A673 (cell line): Measurements from ENCODE around the gene DRC7. TPM values are rescaled to one million over a fixed set of nuclear protein-coding genes. Genes with fewer than 3 reads are reported as not detected.

Experiments
- BruUV-seq: library from RNA; stranded (reverse); fragments of 400-500 nt; replicated peaks from 2 replicates; lab custom pipeline; 2021; lab: Mats Ljungman, UMichigan
- CTCF ChIA-PET: fragments of 300-600 bp; sonication (Branson Sonifier 250); formaldehyde crosslinking; loops from one replicate; lab custom pipeline; 2022; ENCODE audit warnings: antibody characterized with exemption; lab: Charles Lee
- POLR2A ChIA-PET: fragments of 300-600 bp; sonication (Branson Sonifier 250); formaldehyde crosslinking; loops from one replicate; lab custom pipeline; 2022; ENCODE audit warnings: antibody characterized with exemption; ENCODE audit not compliant: low non-redundant PET; lab: Charles Lee
- DNase-seq: peaks from one replicate; pipeline ENCODE4 v3.0.0-alpha.2; 2015; ENCODE audit warnings: low spot score
- H3K27ac ChIP-seq: fragments of 200-600 bp; sonication (generic); 2 replicates; pipeline ENCODE4 v1.5.1; 2016; ENCODE audit warnings: mixed run types, low read depth, mild to moderate bottlenecking, mixed read lengths, antibody characterized with exemption, low read length; ENCODE audit not compliant: poor library complexity, severe bottlenecking
- H3K27me3 ChIP-seq: fragments of 200-600 bp; sonication (generic); replicated peaks from 2 replicates; pipeline ENCODE4 v1.6.1; 2017; ENCODE audit warnings: mixed run types, low read depth, mild to moderate bottlenecking, mixed read lengths, antibody characterized with exemption, low read length; ENCODE audit not compliant: insufficient read depth, poor library complexity
- H3K36me3 ChIP-seq: fragments of 200-600 bp; sonication (generic); 2 replicates; pipeline ENCODE4 v1.6.1; 2016; ENCODE audit warnings: mixed run types, mild to moderate bottlenecking, mixed read lengths, antibody characterized with exemption, low read length; ENCODE audit not compliant: insufficient read depth, poor library complexity, severe bottlenecking
- H3K4me1 ChIP-seq: fragments of 200-600 bp; sonication (generic); 2 replicates; pipeline ENCODE4 v1.6.1; 2017; ENCODE audit warnings: mixed run types, mild to moderate bottlenecking, mixed read lengths, antibody characterized with exemption, low read length; ENCODE audit not compliant: insufficient read depth, poor library complexity, severe bottlenecking
- H3K4me3 ChIP-seq: fragments of 200-600 bp; sonication (generic); 2 replicates; pipeline ENCODE4 v1.5.1; 2016; ENCODE audit warnings: low read depth, mixed run types, mild to moderate bottlenecking, mixed read lengths, low read length; ENCODE audit not compliant: poor library complexity, severe bottlenecking
- H3K9me3 ChIP-seq: fragments of 200-600 bp; sonication (generic); 2 replicates; pipeline ENCODE4 v1.6.1; 2016; ENCODE audit warnings: mixed run types, low read depth, mild to moderate bottlenecking, mixed read lengths, antibody characterized with exemption, low read length; ENCODE audit not compliant: poor library complexity, severe bottlenecking
- CTCF ChIP-seq: fragments of 300-800, 200-600 bp; sonication (generic); conservative IDR thresholded peaks from 2 replicates; pipeline ENCODE4 v1.5.1; 2017; ENCODE audit warnings: low read depth, mild to moderate bottlenecking, antibody characterized with exemption, low read length, moderate library complexity, mixed read lengths
- EZH2 ChIP-seq: fragments of 200-600 bp; sonication (generic); IDR thresholded peaks from 2 replicates; pipeline ENCODE4 v1.6.1; 2017; ENCODE audit warnings: borderline replicate concordance, low read depth, mild to moderate bottlenecking, mixed read lengths, antibody characterized with exemption, low read length; ENCODE audit not compliant: poor library complexity, severe bottlenecking
- intact Hi-C: fragments of 100-400 bp; cut with micrococcal nuclease; formaldehyde crosslinking; loops from one replicate; pipeline ENCODE4 v1.10.0; 2022; ENCODE audit not compliant: unreplicated experiment
- total RNA-seq: library from RNA; stranded (reverse); gene quantifications from 2 replicates; pipeline ENCODE4 v1.2.3, GENCODE V29; 2021

Gene DRC7
- total RNA-seq, 1 experiment from 2014 or later: not detected

DNA sequence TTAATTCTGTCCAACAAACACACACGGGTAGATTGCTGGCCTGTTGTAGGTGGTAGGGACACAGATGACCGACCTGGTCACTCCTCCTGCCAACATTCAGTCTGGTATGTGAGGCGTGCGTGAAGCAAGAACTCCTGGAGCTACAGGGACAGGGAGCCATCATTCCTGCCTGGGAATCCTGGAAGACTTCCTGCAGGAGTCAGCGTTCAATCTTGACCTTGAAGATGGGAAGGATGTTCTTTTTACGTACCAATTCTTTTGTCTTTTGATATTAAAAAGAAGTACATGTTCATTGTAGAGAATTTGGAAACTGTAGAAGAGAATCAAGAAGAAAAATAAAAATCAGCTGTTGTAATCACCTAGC lies 30.0 kb upstream of the DRC7 start:
- TF ChIP-seq CTCF (no peak), EZH2 (no peak)
- H3K4me3 ChIP-seq: no peak overlapping the region
- ChIA-PET POLR2A (no interaction called here), CTCF (no interaction called here)
- intact Hi-C loops: no loop called here
- BruUV-seq: no TSS peak
- H3K27ac ChIP-seq: no peak overlapping the region
- H3K36me3 ChIP-seq: no peaks in the 10 kb centered on the region
- no peaks in the 10 kb centered on the region for H3K9me3 ChIP-seq
- DNase-seq: no peak
- H3K27me3 ChIP-seq: no peaks in the 10 kb centered on the region
- no peaks in the 10 kb centered on the region for H3K4me1 ChIP-seq

- ChIA-PET CTCF (no interaction called here), POLR2A (no interaction called here)
- Histone ChIP-seq H3K36me3 (no peaks in the 10 kb centered on the region), H3K9me3 (no peaks in the 10 kb centered on the region), H3K27me3 (no peaks in the 10 kb centered on the region), H3K4me3 (no peak overlapping the region), H3K27ac (no peak overlapping the region), H3K4me1 (no peaks in the 10 kb centered on the region)
- no peak for DNase-seq
- TF ChIP-seq CTCF (no peak), EZH2 (no peak)
- no TSS peak for BruUV-seq
- intact Hi-C loops: no loop called here
Observed at GRCh38 chr16:57665541-57665940, 29.1 kb upstream of the DRC7 start.

- CTCF ChIA-PET: no interaction called here
- H3K4me3 ChIP-seq: no peak overlapping the region
- no peak overlapping the region for H3K27ac ChIP-seq
- H3K27me3 ChIP-seq: no peaks in the 10 kb centered on the region
- no peaks in the 10 kb centered on the region for H3K4me1 ChIP-seq
- no peaks in the 10 kb centered on the region for H3K9me3 ChIP-seq
- no TSS peak for BruUV-seq
- DNase-seq: no peak
- intact Hi-C loops: no loop called here
- H3K36me3 ChIP-seq: no peaks in the 10 kb centered on the region
- POLR2A ChIA-PET: no interaction called here
- TF ChIP-seq EZH2: no peak
- TF ChIP-seq CTCF: no peak
Observed at GRCh38 chr16:57666353-57667047, 28.1 kb upstream of the DRC7 start.
